Activated CD4-positive, alpha-beta T cell treated with anti-CD3 and anti-CD28 coated beads for 48 hours (primary cell): ENCODE results near the gene CCL23.
"Not testable (repeated sequence)": the region's sequence is repeated elsewhere in the genome, so short reads cannot be mapped to it uniquely, and the experiment has no call there.

Source experiments
- DNase-seq: peaks from one replicate; pipeline ENCODE4 v3.0.0-alpha.2; 2020

CCL23 gene, protein sequence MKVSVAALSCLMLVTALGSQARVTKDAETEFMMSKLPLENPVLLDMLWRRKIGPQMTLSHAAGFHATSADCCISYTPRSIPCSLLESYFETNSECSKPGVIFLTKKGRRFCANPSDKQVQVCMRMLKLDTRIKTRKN

DNA sequence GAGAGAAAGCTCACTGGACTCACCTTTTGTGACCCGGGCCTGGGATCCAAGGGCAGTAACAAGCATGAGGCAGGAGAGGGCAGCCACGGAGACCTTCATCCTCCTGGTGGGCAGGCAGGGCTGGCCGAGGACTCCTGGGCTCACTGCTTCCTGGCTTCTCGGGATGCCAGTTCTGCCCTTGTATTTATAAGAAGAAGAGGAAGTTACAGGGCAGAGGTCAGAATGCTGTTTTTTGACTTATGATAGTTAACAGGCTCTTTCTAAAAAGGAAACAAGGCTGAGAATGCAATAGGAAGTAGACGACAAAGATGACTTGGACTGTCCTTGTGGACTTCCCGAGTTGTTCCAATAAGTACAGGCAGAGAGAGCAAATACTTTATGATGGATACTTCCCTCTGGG, at the start of gene CCL23:
Gene CCL23 (minus strand): TSS at position 174 of the 400 bp plus-strand sequence. CDS start 75 bp downstream, at position 99.
- no peak for DNase-seq

DNA sequence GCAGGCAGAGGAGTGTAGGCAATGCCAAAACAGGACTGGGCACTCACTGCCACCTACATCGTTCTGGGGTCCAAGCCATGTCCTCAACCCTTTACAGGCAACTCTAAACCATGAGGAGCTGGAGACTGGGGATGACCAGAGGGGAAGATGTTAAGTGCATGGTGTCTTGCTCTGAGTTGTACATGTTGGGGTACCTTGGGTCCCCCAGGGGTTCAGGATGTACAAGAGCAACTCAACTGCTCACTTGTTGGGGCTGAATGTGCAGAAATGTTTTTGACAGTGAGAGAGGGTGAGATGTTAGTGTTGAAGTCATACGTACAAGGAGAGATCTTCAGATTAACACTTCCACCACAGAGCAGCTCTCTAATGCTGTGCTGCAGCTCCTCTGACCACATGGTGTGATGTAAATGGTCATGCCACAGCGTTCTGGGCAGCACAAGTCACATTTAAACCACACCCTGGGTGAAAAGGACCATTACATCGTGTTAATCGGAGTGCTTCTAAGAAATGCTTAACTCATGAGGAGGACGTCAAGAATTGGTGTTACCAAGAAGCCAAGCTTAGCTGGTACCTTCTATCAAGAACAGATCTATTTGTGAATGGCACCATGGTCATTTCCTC, 48.7 kb upstream of the CCL23 start:
- no peak for DNase-seq

DNA sequence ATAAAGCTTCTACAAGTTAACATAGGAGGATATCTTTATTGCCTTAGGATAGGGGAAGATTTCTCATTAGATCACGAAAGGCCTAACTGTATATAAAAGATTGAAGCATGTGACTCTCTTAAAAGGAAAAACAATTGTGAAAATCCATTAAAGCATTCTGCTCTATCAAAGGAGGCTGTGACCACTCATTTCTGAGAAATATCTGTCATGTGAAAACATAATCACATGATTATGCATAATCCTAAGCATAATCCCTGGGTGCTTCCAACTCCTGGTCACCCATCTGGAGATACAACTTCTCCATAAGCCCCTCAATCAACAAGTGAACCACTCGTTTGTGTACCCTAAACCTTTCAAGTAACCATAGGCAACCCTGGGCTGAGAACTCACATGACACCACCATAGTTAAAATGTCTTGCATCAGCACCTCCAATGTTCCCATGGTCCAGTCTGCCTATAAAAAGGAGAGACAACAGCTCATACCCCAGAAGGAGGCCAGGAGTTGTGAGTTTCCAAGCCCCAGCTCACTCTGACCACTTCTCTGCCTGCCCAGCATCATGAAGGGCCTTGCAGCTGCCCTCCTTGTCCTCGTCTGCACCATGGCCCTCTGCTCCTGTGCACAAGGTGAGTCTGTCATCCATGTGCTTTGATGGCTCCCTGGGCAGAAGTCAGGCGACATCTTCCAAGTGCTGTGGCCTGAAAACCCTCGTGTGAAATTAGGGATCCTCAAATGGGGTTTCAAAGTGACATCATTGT, 46.2 kb upstream of the CCL23 start, which contains the start of gene CCL18:
Gene CCL18 (plus strand): TSS at position 487 of the 756 bp plus-strand sequence. CDS start 71 bp downstream, at position 558.
- DNase-seq: no peak

DNA sequence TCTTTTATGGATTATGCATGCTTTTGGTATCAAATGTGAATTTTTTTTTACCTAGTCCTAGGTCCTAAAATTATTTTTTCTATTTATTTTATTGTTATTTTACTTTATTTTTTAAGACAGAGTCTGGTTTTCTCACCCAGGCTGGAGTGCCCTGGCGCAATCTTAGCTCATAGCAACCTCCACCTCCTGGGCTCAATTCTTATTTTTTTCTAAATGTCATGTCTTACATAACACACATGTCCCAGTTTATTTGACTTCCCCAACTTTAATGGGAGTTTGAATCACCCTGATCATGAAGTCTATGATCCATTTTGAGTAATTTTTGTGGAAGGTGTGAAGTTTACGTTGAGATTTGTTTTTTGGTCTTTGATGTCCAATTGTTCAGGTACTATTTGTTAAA, 43.0 kb upstream of the CCL23 start:
- no peak for DNase-seq

DNA sequence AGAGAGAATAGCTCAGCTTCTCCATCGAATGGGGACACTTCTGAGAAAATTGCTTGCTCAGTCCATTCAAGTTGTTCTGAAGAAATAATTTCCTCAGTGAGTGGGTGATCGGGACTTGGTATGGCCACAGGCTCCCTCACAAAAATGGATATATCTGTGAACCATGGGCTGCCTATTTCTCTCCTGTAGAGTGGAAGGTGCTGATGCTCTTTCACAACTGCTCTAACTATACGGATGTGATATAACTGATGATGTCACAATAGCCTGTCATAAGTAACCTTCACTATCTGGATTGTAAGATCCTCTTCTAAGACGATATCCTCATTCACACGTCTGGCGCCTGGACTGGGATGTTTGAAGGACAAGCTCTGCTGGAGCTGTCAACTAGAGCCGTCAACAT, 41.6 kb upstream of the CCL23 start:
- no peak for DNase-seq

DNA sequence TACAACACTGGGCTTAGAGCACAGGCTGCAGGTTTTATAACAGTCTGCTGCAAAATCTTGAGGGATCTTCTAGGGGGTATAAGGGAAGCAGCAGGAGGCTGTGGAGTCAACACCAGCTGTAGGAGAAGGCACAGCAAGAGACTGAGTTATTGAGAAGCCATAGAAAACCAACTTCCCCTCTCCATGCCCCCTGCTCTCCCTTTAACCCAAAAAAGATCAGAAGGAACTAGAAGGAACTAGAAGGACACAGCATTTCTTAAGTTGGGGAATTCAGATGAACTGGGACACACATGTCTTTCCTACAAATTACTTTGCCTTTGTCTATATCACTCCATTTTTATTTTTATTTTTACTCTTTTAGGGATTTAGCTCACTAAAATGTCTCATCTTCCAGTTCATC, 40.1 kb upstream of the CCL23 start:
- no peak for DNase-seq

DNA sequence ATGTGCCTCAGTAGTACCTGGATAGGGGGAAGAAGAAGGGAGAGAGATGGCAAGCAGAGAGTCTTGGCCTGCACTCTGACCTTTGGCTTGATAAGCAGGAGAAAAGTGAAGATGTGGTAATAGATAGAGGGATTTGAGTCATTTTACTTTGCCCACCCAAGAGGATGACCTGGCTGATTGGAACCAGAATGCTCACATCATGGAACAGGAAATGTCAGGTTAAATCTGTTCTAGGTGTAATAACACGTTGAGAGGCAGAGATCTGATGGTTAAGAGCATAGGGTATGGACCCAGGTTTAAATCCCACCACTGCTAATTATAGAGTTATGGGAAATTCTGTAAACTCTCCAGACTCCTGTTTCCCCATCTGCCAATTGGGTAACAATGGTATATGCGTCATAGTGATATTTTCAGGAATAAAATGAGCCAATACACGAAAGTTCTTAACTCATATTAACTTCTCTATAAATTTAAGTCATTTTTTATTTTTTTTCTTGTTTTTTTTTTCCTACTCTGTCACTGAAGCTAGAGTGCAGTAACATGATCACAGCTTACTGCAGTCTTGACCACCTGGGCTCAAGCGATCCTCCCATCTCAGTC, 38.2 kb upstream of the CCL23 start:
- no peak for DNase-seq

DNA sequence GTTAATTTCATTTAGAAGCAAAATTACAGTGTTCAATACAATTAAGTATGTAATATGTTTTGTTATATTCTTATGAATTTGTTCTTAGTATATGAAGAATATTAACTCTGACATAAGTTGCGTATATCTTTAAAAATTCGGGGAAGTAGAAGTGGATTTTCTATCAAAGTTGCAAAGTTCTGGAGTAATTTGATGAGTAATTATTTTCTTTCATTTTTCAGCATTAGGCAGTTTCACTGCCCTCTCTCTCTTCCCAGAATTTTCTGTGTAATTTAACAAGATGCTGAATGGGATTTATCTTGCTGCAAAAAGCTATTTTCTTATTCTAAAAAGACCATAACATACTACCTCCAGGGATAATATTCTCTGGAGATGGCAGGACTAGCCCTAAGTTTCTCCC, 37.4 kb upstream of the CCL23 start:
- no peak for DNase-seq

DNA sequence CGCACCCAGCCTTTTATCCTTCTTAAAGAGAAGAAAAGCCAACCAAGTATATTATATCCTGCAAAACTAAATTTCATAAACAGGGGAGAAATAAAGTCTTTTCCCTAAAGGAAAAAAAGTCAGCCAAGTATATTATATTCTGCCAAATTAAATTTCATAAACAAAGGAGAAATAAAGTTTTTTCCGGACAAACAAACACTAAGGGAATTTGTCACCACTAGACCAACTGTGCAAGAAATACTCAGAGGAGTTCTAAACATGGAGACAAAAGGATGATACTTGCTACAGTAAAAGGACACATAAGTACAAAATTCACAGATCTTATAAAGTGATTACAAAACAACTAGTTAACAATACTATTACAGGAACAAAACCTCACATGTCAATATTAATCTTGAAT, 31.9 kb upstream of the CCL23 start:
- DNase-seq: no peak

DNA sequence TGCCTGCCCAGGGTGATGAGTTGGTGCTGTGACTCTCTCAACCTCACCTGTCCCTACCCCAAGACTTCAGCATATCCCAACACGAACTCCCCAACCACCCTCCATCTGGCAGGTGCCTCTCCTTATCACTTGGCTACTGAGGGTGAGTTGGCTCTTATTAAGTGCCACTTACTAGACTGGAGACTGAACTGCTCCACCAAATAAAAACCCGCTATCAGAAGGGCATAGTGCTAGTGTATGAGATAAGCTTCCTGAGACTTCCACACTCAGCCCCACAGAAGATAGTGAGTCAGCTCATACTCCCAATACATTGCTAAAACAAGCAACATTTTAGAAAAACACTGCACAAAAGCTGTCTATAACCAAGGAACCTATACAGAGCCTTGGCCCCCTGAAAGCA, 30.3 kb upstream of the CCL23 start:
- no peak for DNase-seq

DNA sequence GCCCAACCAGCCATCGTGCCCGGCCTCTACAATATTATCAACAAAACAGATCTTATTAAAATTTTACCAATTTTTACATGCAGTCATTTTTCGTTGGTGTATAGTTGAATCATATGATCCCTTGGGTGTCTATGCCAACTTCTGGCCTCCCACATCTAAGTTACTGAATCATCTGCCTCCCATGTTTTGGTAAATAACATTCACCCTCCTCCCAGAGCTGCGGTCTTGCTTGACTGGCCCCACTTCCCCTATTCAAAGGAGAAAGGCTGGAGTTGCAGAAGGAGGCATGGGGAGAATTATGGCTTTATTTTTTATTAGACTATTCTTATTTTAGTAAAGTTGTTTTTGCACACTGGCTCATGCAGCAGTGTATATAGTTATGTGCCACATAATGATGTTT, 18.5 kb upstream of the CCL23 start:
- no peak for DNase-seq

DNA sequence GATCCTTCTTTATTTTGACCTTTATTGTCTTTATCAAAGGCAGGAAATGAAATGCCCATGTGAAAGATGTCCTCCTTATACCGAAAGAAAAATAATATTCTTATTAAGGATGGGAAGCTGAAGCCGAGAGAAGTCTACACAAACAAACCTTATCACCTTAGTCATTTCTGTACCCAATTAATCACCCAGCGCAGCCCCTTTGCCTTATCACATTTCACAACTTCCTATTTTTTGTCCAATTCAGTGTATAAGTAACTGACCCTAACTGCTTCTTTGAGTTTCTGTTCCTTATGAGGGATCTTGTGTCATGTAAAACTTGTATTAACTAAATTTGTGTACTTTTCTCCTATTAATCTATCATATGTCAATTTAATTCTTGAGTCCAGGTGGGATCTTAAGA, 16.4 kb upstream of the CCL23 start:
- DNase-seq: no peak

DNA sequence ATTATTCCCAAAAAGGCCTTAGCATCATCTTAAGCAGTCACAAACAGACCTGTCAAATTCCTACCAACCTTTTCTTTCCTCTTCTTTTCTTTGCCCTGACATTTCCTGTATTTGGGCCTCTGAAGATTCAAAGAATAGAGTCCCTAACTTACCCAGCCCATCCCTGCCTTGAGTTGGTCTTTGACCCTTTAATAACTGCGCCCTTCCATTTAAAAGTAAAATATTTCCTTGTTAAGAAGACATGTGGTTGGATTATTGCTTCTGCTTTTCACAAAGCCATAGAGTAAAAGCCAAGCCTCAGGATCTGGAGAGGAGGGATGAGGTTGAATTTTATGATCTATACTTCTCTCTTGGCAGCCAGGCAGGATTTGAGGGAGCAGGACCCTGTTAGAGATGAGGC, 13.2 kb upstream of the CCL23 start:
- DNase-seq: no peak

DNA sequence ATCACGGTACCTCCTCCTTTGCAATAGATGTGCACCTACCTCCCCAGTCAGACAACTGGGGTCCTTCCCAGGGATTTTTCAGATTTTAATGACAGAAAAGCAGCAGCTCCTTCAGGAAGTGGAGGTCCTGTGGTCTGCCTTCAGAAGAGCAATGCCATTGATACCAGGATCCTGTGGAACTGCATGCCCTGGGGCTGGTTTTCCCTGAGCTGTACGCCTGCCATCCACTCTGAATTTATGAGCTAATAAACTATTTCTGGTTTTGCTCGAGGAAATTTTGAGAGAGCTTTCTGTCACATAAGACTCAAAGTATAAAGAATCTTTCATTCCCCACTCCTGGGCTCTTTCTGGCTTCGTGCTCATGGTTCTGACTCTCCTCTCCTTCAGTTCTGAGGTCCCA, 10.0 kb upstream of the CCL23 start:
- no peak for DNase-seq

DNA sequence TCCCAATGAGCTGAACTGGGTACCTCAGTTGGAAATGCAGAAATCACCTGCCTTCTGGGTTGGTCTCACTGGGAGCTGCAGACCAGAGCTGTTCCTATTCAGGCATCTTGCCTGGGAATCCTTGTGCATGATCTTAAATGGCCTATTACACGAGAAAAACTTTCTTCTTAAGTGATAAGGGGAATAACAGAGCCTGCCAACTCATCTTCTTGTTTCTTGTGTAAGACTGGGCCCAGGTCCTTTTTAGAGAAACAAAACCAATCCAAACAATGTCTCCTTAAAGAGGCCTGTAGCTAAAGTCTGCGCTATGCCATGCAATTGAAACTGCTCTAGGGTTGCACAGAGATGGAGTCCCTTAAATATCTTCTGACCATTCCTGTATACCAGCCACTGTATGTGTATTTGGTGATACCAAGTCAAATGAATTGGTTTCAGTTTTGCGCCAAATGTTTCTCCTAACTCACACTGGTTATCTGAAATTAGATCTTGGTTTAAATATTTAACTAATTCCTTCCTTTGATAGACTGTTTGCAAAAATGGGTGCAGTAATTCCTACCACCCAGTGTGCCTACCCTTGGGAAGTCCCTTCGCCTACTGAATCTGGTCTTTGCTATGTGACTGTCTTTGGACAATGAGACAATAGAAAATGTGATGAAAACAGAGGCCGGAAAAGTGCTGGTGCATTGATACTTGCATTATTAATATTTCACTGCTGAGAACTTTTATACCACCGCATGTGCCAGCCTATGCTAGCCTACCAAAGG, 6.5 kb upstream of the CCL23 start:
- DNase-seq: no peak

DNA sequence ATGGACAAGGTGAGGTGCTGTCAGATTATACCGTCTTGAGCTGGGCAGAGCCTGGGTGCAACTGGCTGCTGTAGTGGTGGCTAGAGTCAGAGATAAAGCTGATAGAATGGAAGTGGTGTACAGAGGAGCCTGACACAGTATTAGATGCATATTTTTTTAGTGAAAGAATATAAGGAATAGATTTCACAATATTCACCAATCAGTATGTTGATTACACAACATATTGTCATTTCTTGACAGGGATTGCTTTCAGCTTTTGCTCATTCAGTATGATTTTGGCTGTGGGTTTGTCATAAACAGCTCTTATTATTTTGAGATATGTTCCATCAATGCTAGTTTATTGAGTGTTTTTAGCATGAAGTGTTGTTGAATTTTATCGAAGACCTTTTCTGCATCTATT, 1.7 kb upstream of the CCL23 start:
- DNase-seq: no peak

DNA sequence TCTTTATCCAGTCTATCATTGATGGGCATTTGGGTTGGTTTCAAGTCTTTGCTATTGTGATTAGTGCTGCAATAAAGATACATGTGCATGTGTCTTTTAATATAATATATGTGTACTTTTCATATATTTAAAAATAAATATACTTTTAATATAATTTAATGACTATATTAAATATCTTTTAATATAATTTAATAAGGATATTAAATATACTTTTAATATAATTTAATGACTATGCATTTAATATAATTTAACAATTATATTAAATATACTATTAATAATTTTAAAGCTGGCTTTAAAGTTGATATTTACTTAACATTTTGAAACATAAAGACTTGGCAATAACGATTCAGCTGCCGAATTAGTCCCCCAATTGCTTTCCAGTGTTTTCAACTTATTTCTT, 1.2 kb downstream of the CCL23 start:
- no peak for DNase-seq

DNA sequence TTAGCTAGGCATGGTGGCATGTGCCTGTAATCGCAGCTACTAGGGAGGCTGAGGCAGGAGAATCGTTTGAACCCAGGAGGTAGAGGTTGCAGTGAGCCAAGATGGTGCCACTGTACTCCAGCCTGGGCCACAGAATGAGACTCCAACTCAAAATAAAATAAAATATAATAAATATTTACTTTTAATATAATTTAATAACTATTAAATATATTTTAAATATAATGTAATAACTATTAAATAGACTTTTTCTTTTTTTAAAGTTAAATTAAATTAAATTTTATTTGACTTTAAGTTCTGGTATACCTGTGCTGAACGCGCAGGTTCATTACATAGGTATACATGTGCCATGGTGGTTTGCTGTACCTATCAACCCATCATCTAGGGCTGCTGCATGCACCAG, 1.9 kb downstream of the CCL23 start:
- DNase-seq: not testable (repeated sequence)

DNA sequence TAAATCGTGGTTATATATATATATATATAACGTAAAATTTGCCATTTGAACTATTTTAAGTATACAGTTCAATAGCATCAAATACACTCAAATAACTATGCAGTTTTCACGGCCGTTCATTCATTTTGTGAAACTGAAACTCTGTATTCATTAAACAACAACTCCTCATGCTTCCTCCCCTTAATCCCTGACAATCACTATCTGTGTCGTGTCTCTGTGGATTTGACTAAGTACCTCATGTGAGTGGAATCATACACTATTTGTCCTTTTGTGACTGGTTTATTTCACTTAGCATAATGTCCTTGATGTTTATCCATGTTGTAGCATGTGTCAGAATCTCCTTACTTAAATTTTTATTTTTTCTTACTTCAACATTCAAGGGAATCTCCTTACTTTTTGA, 2.8 kb downstream of the CCL23 start:
- no peak for DNase-seq

DNA sequence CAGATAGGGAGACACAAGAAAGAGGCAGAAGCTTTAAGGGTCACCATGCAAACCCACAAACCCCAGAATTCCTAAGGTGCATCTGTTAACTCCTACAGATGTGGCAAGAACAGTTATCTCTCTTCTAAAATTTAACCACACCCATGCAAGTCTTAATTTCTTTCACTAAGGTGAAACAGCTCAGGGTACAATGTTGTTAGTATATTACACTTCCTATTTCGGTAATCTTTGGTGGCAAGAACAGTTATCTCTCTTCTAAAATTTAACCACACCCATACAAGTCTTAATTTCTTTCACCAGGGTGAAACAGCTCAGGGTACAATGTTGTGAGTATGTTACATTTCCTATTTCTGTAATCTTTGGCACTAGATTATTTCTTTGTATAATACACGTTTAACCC, 6.6 kb downstream of the CCL23 start:
- no peak for DNase-seq

DNA sequence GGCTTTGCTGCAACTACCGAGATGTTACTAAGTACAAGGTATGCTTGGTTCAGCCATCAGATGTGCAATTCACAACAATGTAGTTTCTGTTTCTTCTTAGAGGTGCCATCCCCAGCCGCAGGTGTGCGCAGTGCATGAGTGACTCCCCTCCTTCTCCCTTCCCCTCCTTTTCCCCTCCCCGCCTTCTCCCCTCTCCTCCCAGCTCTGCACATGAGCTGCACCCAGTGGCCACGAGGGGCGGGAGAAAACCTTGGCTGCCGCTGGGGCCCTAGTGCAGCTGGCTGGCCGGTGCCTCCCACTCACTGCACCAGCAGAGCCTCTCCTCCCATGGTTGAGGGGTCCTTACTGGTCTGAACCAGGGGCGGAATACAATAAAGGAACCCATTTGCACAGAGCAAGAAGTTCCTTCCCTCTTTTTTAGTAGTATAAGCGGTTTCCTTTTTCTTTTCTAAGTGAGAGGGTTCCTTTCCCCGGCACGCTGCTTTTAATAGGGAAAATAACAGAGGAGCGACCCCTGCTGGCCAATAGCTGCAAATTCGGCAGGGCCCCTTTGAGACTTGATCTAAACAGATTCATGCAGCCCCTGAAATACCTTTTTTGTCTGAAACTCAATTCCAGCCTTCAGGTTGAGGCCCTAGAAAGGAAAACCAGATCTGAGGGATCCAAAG, 8.6 kb downstream of the CCL23 start:
- DNase-seq: peak; percentile 17

DNA sequence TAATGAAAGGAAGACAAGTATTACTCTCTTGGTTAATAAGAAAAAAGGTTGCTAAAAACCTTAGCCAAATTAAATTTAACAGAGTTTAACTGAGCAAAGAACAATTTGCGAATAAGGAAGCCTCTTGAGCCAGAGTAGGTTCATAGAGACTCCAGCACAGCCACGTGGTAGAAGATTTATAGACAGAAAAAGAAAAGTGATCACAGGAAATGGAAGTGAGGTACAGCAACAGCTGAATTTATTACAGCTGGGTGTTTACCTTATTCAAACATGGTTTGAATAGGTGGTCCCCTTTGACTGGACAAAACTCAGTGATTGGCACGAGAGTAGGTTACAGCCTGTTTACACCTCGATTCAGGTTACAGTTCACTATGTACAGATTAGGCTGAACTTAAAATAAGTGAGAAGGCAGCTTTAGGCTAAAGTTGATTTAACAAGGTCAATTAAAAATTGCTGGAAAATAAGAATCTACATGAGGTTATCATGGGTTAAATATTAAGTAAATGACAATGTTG, 13.1 kb downstream of the CCL23 start:
- no peak for DNase-seq
